Stimulated activated CD4-positive, alpha-beta T cell treated with anti-CD3 and anti-CD28 coated beads, Interleukin-2, amount 100 ng/mL, for 48 hours (primary cell): ENCODE data around the gene PAQR6.
"Not testable (repeated sequence)": the region's sequence is repeated elsewhere in the genome, so short reads cannot be mapped to it uniquely, and the experiment has no call there.

Experiments used
- DNase-seq, 2 donors: peaks; one replicate each; pipeline ENCODE4 v3.0.0-alpha.2; 2020

Gene PAQR6

GRCh38 chr1:156229809-156230472 is 17.9 kb downstream of the PAQR6 start:
- DNase-seq: no peak

- DNase-seq: no peak
Observed at GRCh38 chr1:156228501-156228900, 19.4 kb downstream of the PAQR6 start.

GRCh38 chr1:156226782-156227181 is 21.1 kb downstream of the PAQR6 start:
- DNase-seq: no peak

GRCh38 chr1:156226116-156226538 is 21.7 kb downstream of the PAQR6 start:
- DNase-seq: no peak

GRCh38 chr1:156225677-156226014 is 22.2 kb downstream of the PAQR6 start:
- no peak for DNase-seq

- DNase-seq: no peak
Observed at GRCh38 chr1:156221986-156222692, 25.7 kb downstream of the PAQR6 start.

- no peak for DNase-seq
Observed at GRCh38 chr1:156220226-156220625, 27.6 kb downstream of the PAQR6 start.

- DNase-seq: no peak
Observed at GRCh38 chr1:156217871-156218270, 30.0 kb downstream of the PAQR6 start.

- DNase-seq: not testable (repeated sequence)
Observed at GRCh38 chr1:156216361-156217086, 31.3 kb downstream of the PAQR6 start.

GRCh38 chr1:156214024-156214748 is 33.7 kb downstream of the PAQR6 start:
- no peak for DNase-seq

GRCh38 chr1:156213644-156213966 is 34.3 kb downstream of the PAQR6 start:
- DNase-seq: no peak

- peak; percentile 93 to 94 for DNase-seq
Observed at GRCh38 chr1:156212833-156213643, 34.8 kb downstream of the PAQR6 start, which contains the start of gene PMF1. Gene PMF1 (plus strand): TSS chr1:156213007. CDS start chr1:156213016, 9 bp downstream.

GRCh38 chr1:156212130-156212529 is 35.7 kb downstream of the PAQR6 start:
- DNase-seq: no peak

GRCh38 chr1:156211243-156211642 is 36.6 kb downstream of the PAQR6 start:
- DNase-seq: no peak

GRCh38 chr1:156204686-156205085 is 43.2 kb downstream of the PAQR6 start:
- DNase-seq: no peak

GRCh38 chr1:156203331-156203730 is 44.5 kb downstream of the PAQR6 start:
- no peak for DNase-seq

GRCh38 chr1:156200044-156200443 is 47.8 kb downstream of the PAQR6 start:
- DNase-seq: no peak

GRCh38 chr1:156198831-156199349 is 49.0 kb downstream of the PAQR6 start:
- no peak for DNase-seq

GRCh38 chr1:156196445-156196844 is 51.4 kb downstream of the PAQR6 start:
- no peak for DNase-seq

- DNase-seq: no peak
Observed at GRCh38 chr1:156195853-156196252, 52.0 kb downstream of the PAQR6 start.

- DNase-seq: no peak
Observed at GRCh38 chr1:156194300-156194652, 53.6 kb downstream of the PAQR6 start.
